ENCODE data around the gene L3MBTL1.
A peak's percentile ranks its signal among the peaks of the same experiment; 100 is the strongest.

The L3MBTL1 gene

DNA sequence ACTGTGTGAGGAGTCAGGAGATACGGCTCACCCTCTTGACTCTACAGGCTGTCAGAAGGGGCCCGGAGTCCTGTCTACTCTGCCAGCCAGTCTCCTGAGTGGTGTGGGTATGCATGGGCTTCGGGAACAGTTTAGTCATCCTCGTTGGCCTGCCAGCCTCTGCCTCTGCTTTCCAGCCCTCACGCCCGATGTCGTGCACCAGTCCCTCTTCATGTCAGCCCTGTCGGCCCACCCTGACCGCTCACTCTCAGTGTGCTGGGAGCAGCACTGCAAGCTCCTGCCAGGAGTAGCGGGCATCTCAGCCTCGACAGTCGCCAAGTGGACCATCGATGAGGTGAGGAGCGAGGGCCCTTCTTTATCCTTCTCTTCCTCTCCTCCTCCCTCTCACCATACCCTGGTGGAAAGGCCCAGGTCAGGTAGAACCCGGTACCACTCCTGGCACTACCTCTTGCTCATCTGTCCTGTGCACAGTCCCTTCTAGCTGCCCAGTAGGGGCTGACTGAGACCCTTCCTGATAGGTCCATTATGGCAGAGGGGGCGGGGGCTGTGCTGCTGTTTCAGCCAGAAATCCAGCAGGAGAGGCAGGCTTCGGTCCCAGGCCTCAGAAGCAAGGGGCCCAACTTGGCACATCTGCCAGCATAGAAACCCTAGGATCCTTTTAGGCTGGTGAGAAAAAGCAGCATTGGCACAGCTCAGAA, 32.6 kb downstream of the L3MBTL1 start:
- TF ChIP-seq CTCF (conservative IDR thresholded peaks at IDR 0.05; ENCODE audit: low read length), result no peak
- no peak overlapping the region for H3K4me3 ChIP-seq (ENCODE audit: low read length)
- no peak for DNase-seq (ENCODE audit: low read depth)

- TF ChIP-seq CTCF (conservative IDR thresholded peaks at IDR 0.05; ENCODE audit: low read length), result no peak
- H3K4me3 ChIP-seq (ENCODE audit: low read length), result no peak overlapping the region
- DNase-seq (ENCODE audit: low read depth), result no peak
These were observed 33.2 kb downstream of the L3MBTL1 start for GRCh38 chr20:43540673-43541060.

- peak; percentile 38 for DNase-seq (ENCODE audit: low read depth)
- TF ChIP-seq CTCF (conservative IDR thresholded peaks at IDR 0.05; ENCODE audit: low read length), result no peak
- no peak overlapping the region for H3K4me3 ChIP-seq (ENCODE audit: low read length)
These were observed 33.7 kb downstream of the L3MBTL1 start for GRCh38 chr20:43541214-43541613.

DNA sequence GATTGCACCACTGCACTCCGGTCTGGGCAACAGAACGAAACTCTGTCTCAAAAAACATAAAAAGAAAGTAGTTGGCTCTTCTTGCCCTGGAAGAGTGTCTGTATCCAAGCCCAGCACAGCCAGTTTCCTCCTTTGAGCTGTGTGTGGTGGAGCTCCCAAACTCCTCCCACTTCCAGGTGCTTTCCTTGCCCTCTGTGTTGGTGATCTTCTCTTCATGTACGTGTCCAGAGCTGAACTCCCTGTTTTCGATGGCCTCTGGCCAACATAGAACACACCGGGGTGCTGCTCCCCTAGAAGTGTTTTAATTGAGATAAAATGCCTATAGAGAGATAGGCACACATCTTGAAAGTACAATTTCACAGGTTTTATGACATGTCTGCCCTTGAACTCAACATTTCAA, 34.7 kb downstream of the L3MBTL1 start:
- no peak for TF ChIP-seq CTCF (conservative IDR thresholded peaks at IDR 0.05; ENCODE audit: low read length)
- DNase-seq (ENCODE audit: low read depth), result no peak

DNA sequence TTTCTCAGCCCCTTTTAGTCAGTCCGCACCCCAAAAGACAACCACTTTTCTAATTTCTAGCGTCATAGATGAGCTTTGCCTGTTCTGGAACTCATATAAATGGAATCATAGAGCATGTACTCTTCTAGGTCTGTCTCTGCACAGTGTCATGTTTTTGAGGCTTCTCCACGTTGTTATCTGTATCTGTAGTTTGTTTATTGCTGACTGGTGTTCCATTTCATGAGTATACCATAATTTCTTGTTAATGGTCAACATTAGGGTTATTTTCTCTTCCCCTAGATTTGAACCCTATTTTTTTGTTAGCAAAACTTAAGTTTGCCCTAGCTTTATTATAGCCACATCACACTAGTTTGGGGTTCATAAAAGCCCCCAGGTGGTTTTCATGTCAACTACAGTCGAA, 35.2 kb downstream of the L3MBTL1 start:
- no peak overlapping the region for H3K4me3 ChIP-seq (ENCODE audit: low read length)
- no peak for TF ChIP-seq CTCF (conservative IDR thresholded peaks at IDR 0.05; ENCODE audit: low read length)
- no peak for DNase-seq (ENCODE audit: low read depth)

More for the DNA sequence above, 34.7 kb downstream of the L3MBTL1 start:
- no peak overlapping the region for H3K4me3 ChIP-seq (ENCODE audit: low read length)

GRCh38 chr20:43543138-43543537, 35.6 kb downstream of the L3MBTL1 start:
- TF ChIP-seq CTCF (conservative IDR thresholded peaks at IDR 0.05; ENCODE audit: low read length), result no peak
- no peak for DNase-seq (ENCODE audit: low read depth)
- H3K4me3 ChIP-seq (ENCODE audit: low read length), result no peak overlapping the region

- TF ChIP-seq CTCF (conservative IDR thresholded peaks at IDR 0.05; ENCODE audit: low read length), result no peak
- no peak for DNase-seq (ENCODE audit: low read depth)
These were observed 37.0 kb downstream of the L3MBTL1 start for GRCh38 chr20:43544501-43544900.

More at GRCh38 chr20:43544501-43544900, 37.0 kb downstream of the L3MBTL1 start:
- no peak overlapping the region for H3K4me3 ChIP-seq (ENCODE audit: low read length)
